Astrocyte of the spinal cord (primary cell): Measurements from ENCODE around the gene ZNF335.

Experiments used
- DNase-seq: peaks from one replicate; pipeline ENCODE4 v3.0.0; 2011; ENCODE audit warnings: low read depth, low spot score
- H3K4me3 ChIP-seq: 2 replicates; pipeline ENCODE4 v1.5.1; 2011; ENCODE audit warnings: low read depth, mild to moderate bottlenecking, low read length, moderate library complexity
- in situ Hi-C: cut with HindIII; loops from 2 replicates; pipeline ENCODE4 v1.10.0; 2017; ENCODE audit warnings: low sequenced_read_pairs
- TF ChIP-seq, protein P1 (sequence below): IDR thresholded peaks from 2 replicates; pipeline ENCODE4 v1.5.1; 2012; ENCODE audit warnings: low read depth, mild to moderate bottlenecking, low read length, inconsistent platforms

ZNF335 gene

GRCh38 chr20:46007671-46008070, 35.7 kb upstream of the ZNF335 start:
- H3K4me3 ChIP-seq: no peak overlapping the region
- no peak for DNase-seq
- TF ChIP-seq, protein P1, sequence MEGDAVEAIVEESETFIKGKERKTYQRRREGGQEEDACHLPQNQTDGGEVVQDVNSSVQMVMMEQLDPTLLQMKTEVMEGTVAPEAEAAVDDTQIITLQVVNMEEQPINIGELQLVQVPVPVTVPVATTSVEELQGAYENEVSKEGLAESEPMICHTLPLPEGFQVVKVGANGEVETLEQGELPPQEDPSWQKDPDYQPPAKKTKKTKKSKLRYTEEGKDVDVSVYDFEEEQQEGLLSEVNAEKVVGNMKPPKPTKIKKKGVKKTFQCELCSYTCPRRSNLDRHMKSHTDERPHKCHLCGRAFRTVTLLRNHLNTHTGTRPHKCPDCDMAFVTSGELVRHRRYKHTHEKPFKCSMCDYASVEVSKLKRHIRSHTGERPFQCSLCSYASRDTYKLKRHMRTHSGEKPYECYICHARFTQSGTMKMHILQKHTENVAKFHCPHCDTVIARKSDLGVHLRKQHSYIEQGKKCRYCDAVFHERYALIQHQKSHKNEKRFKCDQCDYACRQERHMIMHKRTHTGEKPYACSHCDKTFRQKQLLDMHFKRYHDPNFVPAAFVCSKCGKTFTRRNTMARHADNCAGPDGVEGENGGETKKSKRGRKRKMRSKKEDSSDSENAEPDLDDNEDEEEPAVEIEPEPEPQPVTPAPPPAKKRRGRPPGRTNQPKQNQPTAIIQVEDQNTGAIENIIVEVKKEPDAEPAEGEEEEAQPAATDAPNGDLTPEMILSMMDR: no peak
- in situ Hi-C loops: no loop called here

- H3K4me3 ChIP-seq: no peak overlapping the region
- no peak for DNase-seq
- TF ChIP-seq, protein P1: no peak
- in situ Hi-C loops: no loop called here
Measured at GRCh38 chr20:46006964-46007363, 35.0 kb upstream of the ZNF335 start.

DNA sequence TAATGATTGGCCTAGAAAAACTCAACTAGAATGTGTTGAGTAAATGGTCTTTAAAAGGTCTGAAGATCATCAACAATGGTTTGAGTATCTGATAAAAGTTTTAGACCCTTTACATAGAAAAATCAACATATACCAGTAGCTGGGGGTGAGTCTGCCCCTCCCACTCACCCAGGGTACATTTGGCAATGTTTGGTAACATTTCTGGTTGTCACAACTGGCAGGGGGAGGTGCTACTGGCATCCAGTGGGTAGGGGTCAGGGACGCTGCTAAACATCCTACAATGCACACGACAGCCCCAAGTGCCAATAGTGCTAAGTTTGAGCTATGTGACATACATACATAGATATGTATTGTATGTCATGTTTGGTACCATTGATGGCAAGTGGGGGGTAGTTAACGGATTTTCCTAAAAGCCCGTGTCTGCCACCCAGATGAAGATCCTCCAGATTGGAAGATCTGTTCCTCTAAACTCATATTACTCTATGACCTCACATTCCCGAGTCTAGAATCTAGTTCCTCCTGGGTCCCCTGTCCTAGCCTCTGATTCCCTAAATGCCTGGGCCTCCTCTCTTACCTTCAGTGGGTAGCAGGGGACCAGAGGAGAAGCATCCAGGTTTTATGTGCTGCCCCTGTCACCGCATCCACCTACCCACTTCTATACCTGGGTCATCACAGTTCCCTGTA, 34.2 kb upstream of the ZNF335 start:
- no peak overlapping the region for H3K4me3 ChIP-seq
- TF ChIP-seq, protein P1: no peak
- in situ Hi-C loops: no loop called here
- no peak for DNase-seq

- in situ Hi-C loops: no loop called here
- H3K4me3 ChIP-seq: no peak overlapping the region
- TF ChIP-seq, protein P1: no peak
- no peak for DNase-seq
Measured at GRCh38 chr20:46004889-46005473, 33.0 kb upstream of the ZNF335 start.

GRCh38 chr20:46004187-46004586, 32.2 kb upstream of the ZNF335 start:
- H3K4me3 ChIP-seq: no peak overlapping the region
- in situ Hi-C loops: no loop called here
- TF ChIP-seq, protein P1: no peak
- DNase-seq: no peak

GRCh38 chr20:46002008-46002407, 30.0 kb upstream of the ZNF335 start:
- DNase-seq: no peak
- TF ChIP-seq, protein P1: no peak
- no peak overlapping the region for H3K4me3 ChIP-seq
- in situ Hi-C loops: no loop called here
